Hepatocyte (in vitro differentiated cells): ENCODE results near the gene KMT2E. TPM values are rescaled to one million over a fixed set of nuclear protein-coding genes. Genes with fewer than 3 reads are reported as not detected.

ENCODE experiments used
- DNase-seq: peaks from one replicate; pipeline ENCODE4 v3.0.0-alpha.2; 2016; ENCODE audit warnings: low spot score
- H2AFZ ChIP-seq: fragments of 200-600 bp; sonication (generic); 2 replicates; pipeline ENCODE4 v1.6.0; 2016; ENCODE audit warnings: antibody characterized with exemption, mild to moderate bottlenecking
- H3K27ac ChIP-seq: fragments of 200-600 bp; sonication (generic); 2 replicates; pipeline ENCODE4 v1.5.1; 2016; ENCODE audit warnings: mild to moderate bottlenecking
- H3K27me3 ChIP-seq: fragments of 200-600 bp; sonication (generic); 2 replicates; pipeline ENCODE4 v1.6.1; 2016
- H3K36me3 ChIP-seq: fragments of 200-600 bp; sonication (generic); replicated peaks from 2 replicates; pipeline ENCODE4 v1.5.1; 2016; ENCODE audit warnings: low read depth; ENCODE audit not compliant: insufficient read depth
- H3K4me1 ChIP-seq: fragments of 200-600 bp; sonication (generic); 2 replicates; pipeline ENCODE4 v1.5.1; 2016; ENCODE audit warnings: mild to moderate bottlenecking, moderate library complexity; ENCODE audit not compliant: insufficient read depth
- H3K4me2 ChIP-seq: fragments of 200-600 bp; sonication (generic); 2 replicates; pipeline ENCODE4 v1.6.0; 2016
- H3K4me3 ChIP-seq: fragments of 200-600 bp; sonication (generic); 2 replicates; pipeline ENCODE4 v1.5.1; 2016; ENCODE audit warnings: mild to moderate bottlenecking
- H3K79me2 ChIP-seq: fragments of 200-600 bp; sonication (generic); 2 replicates; pipeline ENCODE4 v1.6.0; 2017; ENCODE audit warnings: mild to moderate bottlenecking
- H3K9me2 ChIP-seq: fragments of 200-600 bp; sonication (generic); replicated peaks from 2 replicates; pipeline ENCODE4 v1.6.0; 2017; ENCODE audit warnings: mild to moderate bottlenecking; ENCODE audit not compliant: insufficient read depth
- H3K9me3 ChIP-seq: fragments of 200-600 bp; sonication (generic); 2 replicates; pipeline ENCODE4 v1.5.1; 2016; ENCODE audit warnings: low read depth, mild to moderate bottlenecking
- H4K20me1 ChIP-seq: fragments of 200-600 bp; sonication (generic); 2 replicates; pipeline ENCODE4 v1.6.0; 2016; ENCODE audit warnings: mild to moderate bottlenecking; ENCODE audit not compliant: insufficient read depth, poor library complexity, severe bottlenecking
- CTCF ChIP-seq: fragments of 200-600 bp; sonication (generic); IDR thresholded peaks from 2 replicates; pipeline ENCODE4 v1.5.1; 2016; ENCODE audit warnings: antibody characterized with exemption, mild to moderate bottlenecking; ENCODE audit not compliant: poor library complexity
- EZH2 ChIP-seq: fragments of 200-600 bp; sonication (generic); IDR thresholded peaks from 2 replicates; pipeline ENCODE4 v1.6.1; 2016; ENCODE audit warnings: antibody characterized with exemption, mild to moderate bottlenecking, borderline replicate concordance
- EZH2phosphoT487 ChIP-seq: fragments of 200-600 bp; sonication (generic); IDR thresholded peaks from one replicate; pipeline ENCODE4 v1.6.1; 2018; ENCODE audit warnings: antibody characterized with exemption, mild to moderate bottlenecking, low read depth, moderate library complexity; ENCODE audit not compliant: unreplicated experiment, severe bottlenecking
- WGBS: methylation state at CpG from one replicate; pipeline ENCODE4 v1.1.6; 2016; ENCODE audit warnings: low lambda C conversion rate; ENCODE audit errors: missing lambda C conversion rate; 5-methylcytosine and 5-hydroxymethylcytosine counted together
- polyA plus RNA-seq: library from polyadenylated mRNA; unstranded; fragments of >200 nt; fragmentation: Nextera tagmentation; extraction: Ambion mirVana; gene quantifications from 2 replicates; pipeline ENCODE4 v1.2.1, GENCODE V29; 2016
- total RNA-seq: library from RNA; depleted of rRNA; stranded (reverse); fragments of >200 nt; gene quantifications from 2 replicates; pipeline ENCODE4 v1.2.3, GENCODE V29; 2014

The KMT2E gene
- total and polyA plus RNA-seq, 2 experiments from 2014 or later: 69.7 to 70.8 TPM

GRCh38 chr7:105067691-105068090 lies 53.7 kb downstream of the KMT2E start:
- peaks cover 73% of the 10 kb centered on the region for H3K79me2 ChIP-seq
- H4K20me1 ChIP-seq: peaks cover 31% of the 10 kb centered on the region
- TF ChIP-seq EZH2phosphoT487 (no peak), EZH2 (no peak), CTCF (no peak)
- no peak overlapping the region for H3K27ac ChIP-seq
- 96% methylated on average over 5 of the region's 5 CpGs for WGBS
- H3K9me3 ChIP-seq: no peaks in the 10 kb centered on the region
- no peak overlapping the region for H3K4me3 ChIP-seq
- H3K27me3 ChIP-seq: no peaks in the 10 kb centered on the region
- H3K9me2 ChIP-seq: no peaks in the 10 kb centered on the region
- H3K4me1 ChIP-seq: no peaks in the 10 kb centered on the region
- H2AFZ ChIP-seq: no peak overlapping the region
- no peak for DNase-seq
- H3K36me3 ChIP-seq: no peaks in the 10 kb centered on the region
- no peak overlapping the region for H3K4me2 ChIP-seq

GRCh38 chr7:105068886-105069285 lies 54.9 kb downstream of the KMT2E start:
- TF ChIP-seq EZH2 (no peak), EZH2phosphoT487 (no peak), CTCF (no peak)
- H3K27ac ChIP-seq: no peak overlapping the region
- H3K36me3 ChIP-seq: no peaks in the 10 kb centered on the region
- no peaks in the 10 kb centered on the region for H3K9me2 ChIP-seq
- H2AFZ ChIP-seq: no peak overlapping the region
- no peak overlapping the region for H3K4me2 ChIP-seq
- no peaks in the 10 kb centered on the region for H3K4me1 ChIP-seq
- no peaks in the 10 kb centered on the region for H3K27me3 ChIP-seq
- WGBS: 95% methylated on average over 1 of the region's 1 CpG
- H4K20me1 ChIP-seq: peaks cover 20% of the 10 kb centered on the region
- no peak overlapping the region for H3K4me3 ChIP-seq
- H3K79me2 ChIP-seq: peaks cover 64% of the 10 kb centered on the region
- DNase-seq: no peak
- no peaks in the 10 kb centered on the region for H3K9me3 ChIP-seq

GRCh38 chr7:105073143-105073542 lies 59.1 kb downstream of the KMT2E start:
- no peak overlapping the region for H3K27ac ChIP-seq
- no peaks in the 10 kb centered on the region for H4K20me1 ChIP-seq
- TF ChIP-seq EZH2 (no peak), CTCF (no peak), EZH2phosphoT487 (no peak)
- H2AFZ ChIP-seq: no peak overlapping the region
- peaks cover 53% of the 10 kb centered on the region for H3K79me2 ChIP-seq
- H3K9me2 ChIP-seq: no peaks in the 10 kb centered on the region
- no peaks in the 10 kb centered on the region for H3K27me3 ChIP-seq
- H3K36me3 ChIP-seq: no peaks in the 10 kb centered on the region
- no peak overlapping the region for H3K4me3 ChIP-seq
- H3K4me1 ChIP-seq: no peaks in the 10 kb centered on the region
- no peaks in the 10 kb centered on the region for H3K9me3 ChIP-seq
- no peak overlapping the region for H3K4me2 ChIP-seq
- 90% methylated on average over 1 of the region's 1 CpG for WGBS
- no peak for DNase-seq

- H4K20me1 ChIP-seq: peaks cover 4% of the 10 kb centered on the region
- no peak for DNase-seq
- no peak overlapping the region for H2AFZ ChIP-seq
- no peak overlapping the region for H3K4me2 ChIP-seq
- no peak overlapping the region for H3K27ac ChIP-seq
- TF ChIP-seq EZH2: no peak
- no peak for TF ChIP-seq EZH2phosphoT487
- TF ChIP-seq CTCF: no peak
- no peaks in the 10 kb centered on the region for H3K36me3 ChIP-seq
- no peaks in the 10 kb centered on the region for H3K4me1 ChIP-seq
- H3K4me3 ChIP-seq: no peak overlapping the region
- H3K79me2 ChIP-seq: peaks cover 27% of the 10 kb centered on the region
- H3K9me3 ChIP-seq: no peaks in the 10 kb centered on the region
- 97% methylated on average over 6 of the region's 6 CpGs for WGBS
- no peaks in the 10 kb centered on the region for H3K9me2 ChIP-seq
- H3K27me3 ChIP-seq: no peaks in the 10 kb centered on the region
Observed at GRCh38 chr7:105079348-105079747, 65.3 kb downstream of the KMT2E start.
